ENCODE measurements around the gene HDAC9.

HDAC9 gene

DNA sequence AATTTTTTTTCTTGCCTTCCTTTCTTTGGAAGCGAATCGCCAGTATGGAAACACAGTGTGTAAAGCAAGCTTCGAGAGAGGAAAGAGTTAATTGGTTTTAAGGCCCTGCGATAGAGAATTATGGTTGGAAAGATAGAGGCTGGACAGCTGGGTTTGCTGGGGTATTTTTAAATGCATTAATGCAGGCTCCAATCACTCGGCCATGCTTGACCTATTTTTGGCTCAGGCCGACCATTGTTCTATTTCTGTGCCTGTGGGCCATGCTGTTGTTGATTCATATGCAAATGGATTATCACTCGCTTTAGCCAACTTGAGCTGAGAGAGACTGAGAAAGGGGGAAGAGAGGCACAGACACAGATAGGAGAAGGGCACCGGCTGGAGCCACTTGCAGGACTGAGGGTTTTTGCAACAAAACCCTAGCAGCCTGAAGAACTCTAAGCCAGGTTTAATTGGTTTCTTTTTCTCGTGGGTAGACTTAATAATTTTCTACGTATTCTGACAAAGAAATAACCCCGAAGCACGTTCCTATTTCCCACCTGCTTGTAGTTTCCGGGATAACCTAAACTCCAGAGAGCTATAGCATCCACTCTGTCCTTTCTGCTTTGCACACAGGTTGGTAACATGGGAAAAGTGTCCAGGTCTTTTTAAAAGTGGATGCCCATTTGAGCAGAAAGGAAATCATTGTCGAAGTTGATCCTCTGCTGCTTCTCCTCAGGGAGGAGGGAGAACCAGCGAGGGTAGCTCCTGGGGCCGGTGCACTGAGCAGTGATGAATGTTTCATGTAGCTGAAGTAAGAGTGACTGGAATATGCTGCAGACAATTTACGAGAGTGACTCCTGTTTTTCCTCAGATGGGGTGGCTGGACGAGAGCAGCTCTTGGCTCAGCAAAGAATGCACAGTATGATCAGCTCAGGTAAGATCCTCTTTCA lies at the start of gene HDAC9:
TSS of gene HDAC9 (plus strand) at position 338 of the 929 bp plus-strand sequence. CDS start at position 892, 554 bp downstream.
- peak within 1 kb of the TSS; percentile 32 for H3K4me3 ChIP-seq (ENCODE audit: low read depth, low read length)
- peak; percentile 31 for DNase-seq (ENCODE audit: low read depth)

DNA sequence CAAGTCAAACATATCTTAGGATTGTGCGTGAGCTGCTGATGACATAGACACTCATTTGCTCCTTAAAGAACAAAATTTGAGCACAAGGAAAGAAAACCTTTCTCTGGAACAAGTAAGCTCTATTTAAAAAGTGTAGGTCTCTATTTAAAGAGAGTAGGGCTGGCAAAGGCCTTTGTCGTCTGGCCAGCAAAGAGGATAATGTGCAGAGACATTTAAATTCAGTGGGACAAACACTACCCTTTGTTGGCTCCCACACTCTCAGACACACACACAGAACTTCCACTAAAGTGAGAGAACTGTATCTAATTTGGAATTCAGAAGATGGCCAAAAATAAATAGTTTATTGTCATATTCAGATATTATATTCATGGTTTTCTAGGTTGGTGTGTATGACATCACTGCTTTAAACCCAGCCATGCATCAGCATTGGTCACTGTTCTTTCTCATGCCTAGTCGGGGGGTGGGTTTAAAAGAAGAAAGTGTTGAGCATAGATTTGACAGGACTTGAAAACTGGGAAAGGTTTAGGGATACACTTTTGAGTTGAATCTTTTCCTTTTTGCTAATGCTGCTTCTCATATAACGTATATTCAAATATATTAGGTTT lies 49.5 kb upstream of the HDAC9 start:
- no peak for DNase-seq (ENCODE audit: low read depth)
- no peak overlapping the region for H3K4me3 ChIP-seq (ENCODE audit: low read depth, low read length)

- no peak for DNase-seq (ENCODE audit: low read depth)
Observed at GRCh38 chr7:18450019-18450418, 45.5 kb upstream of the HDAC9 start.

DNA sequence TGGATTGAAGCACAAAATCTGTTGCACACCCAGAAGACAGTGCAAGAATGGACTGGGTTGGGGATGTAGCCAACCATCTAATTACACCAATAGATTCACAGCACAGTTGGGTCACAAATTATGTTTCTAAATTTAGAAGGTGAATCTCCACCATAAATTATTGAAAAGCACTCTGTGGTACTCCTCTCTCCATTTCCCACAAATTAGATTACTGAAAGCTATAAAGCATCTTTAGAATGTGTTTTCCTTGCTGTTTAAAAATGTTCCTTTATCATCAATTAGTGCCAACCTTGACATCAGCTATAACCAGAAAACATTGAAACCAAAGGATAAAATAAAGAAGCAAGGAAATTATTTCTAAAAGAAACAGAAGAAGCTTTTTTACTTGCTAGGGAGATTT lies 39.9 kb upstream of the HDAC9 start:
- no peak overlapping the region for H3K4me3 ChIP-seq (ENCODE audit: low read depth, low read length)
- no peak for DNase-seq (ENCODE audit: low read depth)

More at GRCh38 chr7:18450019-18450418, 45.5 kb upstream of the HDAC9 start:
- no peak overlapping the region for H3K4me3 ChIP-seq (ENCODE audit: low read depth, low read length)

- no peak for DNase-seq (ENCODE audit: low read depth)
- no peak overlapping the region for H3K4me3 ChIP-seq (ENCODE audit: low read depth, low read length)
Observed at GRCh38 chr7:18457832-18458231, 37.7 kb upstream of the HDAC9 start.

GRCh38 chr7:18458830-18459229 lies 36.7 kb upstream of the HDAC9 start:
- no peak overlapping the region for H3K4me3 ChIP-seq (ENCODE audit: low read depth, low read length)
- DNase-seq (ENCODE audit: low read depth), result no peak

DNA sequence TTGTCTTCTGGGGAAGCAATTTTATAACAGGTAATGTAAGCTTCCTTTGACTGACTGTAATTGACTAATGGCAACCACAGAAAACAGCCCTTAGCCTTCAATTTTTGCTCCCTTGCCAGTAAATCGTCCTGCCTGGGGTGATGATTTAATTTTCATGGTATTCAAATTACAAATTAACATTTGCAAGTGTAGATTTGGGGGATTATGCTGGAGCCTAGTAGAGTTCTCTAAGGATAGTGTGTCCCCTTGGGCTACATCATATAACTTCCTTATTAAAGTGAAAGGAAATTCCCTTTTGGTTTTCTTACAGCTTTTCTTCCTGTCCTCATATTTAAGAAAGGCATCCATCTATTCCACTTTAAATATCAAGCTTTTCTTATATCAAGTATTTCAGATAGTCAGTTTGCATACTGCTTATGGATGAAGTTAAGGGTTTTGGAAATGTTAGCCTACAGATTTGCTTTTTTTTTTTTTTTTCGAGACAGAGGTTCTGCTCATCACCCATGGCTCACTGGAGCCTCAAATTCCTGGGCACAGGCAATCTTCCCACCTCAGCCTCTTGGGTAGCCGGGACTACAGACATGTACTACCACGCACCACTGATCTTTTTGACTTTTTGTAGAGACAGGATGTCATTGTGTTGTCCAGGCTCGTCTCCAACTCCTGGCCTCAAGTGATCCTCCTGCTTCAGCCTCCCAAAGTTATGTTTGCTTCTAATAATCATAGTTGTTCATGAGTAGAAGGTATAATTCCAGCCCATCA lies 35.9 kb upstream of the HDAC9 start:
- H3K4me3 ChIP-seq (ENCODE audit: low read depth, low read length), result no peak overlapping the region
- no peak for DNase-seq (ENCODE audit: low read depth)

DNA sequence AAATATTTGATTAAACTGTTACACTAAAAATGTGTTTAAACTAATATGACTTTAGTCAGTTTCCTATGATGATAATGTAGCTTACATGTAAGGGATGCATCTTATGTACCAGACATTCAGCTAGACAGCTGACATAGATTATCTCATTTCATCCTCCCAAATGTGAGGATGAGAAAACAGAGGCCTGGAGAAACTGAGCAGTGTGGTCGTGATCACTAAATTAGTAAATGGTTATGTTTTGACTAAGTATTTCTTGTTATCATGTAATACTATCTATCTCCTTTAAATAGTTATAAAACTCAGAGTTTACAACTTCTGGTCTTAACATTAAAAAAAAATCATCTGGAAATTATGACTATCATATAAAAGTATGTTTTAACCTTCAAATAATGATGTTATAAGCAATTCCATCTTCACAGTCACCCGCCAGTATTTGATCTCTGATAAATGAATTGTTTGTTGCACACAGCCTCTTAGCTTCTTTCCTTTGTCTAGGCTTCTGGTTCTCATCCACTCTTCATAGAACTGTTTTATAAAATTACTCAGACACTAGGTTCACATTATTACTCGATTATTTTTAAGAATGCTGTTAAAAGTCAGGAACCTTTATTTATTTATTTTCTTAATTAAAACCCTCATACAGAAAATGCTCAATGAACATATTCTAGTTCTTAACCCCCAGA lies 33.6 kb upstream of the HDAC9 start:
- DNase-seq (ENCODE audit: low read depth), result no peak

DNA sequence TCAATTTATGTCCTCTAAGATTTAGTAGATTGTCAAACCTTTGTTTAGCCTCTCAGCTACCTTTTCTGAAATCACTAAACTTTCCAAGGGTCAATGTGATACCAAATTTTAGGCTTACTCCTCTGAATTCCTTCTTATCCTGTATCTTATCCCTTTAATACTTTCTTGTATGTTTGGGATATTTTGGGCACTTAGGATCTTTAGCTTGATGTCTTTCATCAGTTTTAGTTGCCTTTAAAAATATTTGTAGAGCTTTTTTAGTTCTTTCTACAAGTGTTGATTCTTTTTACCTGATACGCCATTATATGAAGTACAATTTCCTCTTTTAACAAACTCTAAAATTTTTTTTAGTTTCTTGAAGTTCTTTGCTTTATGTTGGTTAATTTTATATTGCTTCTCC lies 30.7 kb upstream of the HDAC9 start:
- no peak for DNase-seq (ENCODE audit: low read depth)
- H3K4me3 ChIP-seq (ENCODE audit: low read depth, low read length), result no peak overlapping the region

More for the DNA sequence above, 33.6 kb upstream of the HDAC9 start:
- no peak overlapping the region for H3K4me3 ChIP-seq (ENCODE audit: low read depth, low read length)

- no peak for DNase-seq (ENCODE audit: low read depth)
- no peak overlapping the region for H3K4me3 ChIP-seq (ENCODE audit: low read depth, low read length)
Observed at GRCh38 chr7:18467011-18467410, 28.5 kb upstream of the HDAC9 start.

DNA sequence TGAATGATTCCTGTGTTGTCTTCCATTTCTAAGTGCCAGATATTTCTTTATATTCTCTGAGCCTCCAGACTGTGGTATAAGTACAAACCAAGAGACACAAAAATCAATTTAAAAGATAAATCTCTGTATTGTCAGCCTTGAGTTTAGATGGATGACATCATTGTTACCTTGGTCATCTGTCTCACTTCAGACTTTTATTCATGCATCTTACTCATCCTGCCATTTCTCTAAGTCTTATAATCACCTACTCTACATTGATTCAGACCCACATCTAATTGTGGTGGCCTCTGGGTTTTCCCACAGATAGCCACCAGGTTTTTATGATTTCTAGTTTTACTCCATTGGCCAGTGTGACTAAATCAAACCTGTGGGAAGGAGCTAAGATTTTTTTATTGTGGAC lies 26.8 kb upstream of the HDAC9 start:
- no peak overlapping the region for H3K4me3 ChIP-seq (ENCODE audit: low read depth, low read length)
- no peak for DNase-seq (ENCODE audit: low read depth)

- DNase-seq (ENCODE audit: low read depth), result no peak
- no peak overlapping the region for H3K4me3 ChIP-seq (ENCODE audit: low read depth, low read length)
Observed at GRCh38 chr7:18469316-18469715, 26.2 kb upstream of the HDAC9 start.

DNA sequence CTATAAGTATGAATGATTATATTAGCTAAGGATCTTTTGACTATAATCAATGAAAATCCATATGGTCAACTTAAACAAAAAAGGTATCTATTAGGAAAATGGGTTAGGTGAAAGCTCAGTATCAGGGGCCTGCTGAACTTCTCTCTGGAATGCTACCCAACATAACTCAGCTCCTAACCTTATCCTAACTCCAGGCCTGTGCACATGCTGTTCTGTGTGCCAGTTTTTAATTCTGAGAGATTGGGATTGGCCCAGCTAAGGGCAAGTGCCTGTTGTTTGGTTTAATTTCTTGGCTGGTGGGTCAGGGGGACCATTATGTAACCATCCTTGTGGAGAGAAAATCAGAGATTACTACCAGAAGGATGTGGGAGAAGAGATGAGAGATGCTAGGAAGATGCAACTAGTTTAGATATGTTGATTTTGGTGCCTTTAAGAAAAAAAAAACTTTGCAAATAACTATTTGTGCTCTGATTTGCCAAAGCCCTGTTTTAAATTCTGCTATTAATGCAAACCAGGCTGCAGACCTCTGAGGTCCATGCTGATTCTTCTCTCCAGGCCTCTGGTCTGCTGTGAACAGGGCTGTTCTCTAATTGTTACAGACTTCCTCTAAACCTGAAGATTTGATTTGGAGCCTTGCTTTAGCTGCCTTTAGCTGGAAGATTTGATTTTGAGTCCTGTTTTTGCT lies 23.9 kb upstream of the HDAC9 start:
- H3K4me3 ChIP-seq (ENCODE audit: low read depth, low read length), result no peak overlapping the region

GRCh38 chr7:18472161-18472483 lies 23.4 kb upstream of the HDAC9 start:
- DNase-seq (ENCODE audit: low read depth), result no peak
- no peak overlapping the region for H3K4me3 ChIP-seq (ENCODE audit: low read depth, low read length)

More for the DNA sequence above, 23.9 kb upstream of the HDAC9 start:
- no peak for DNase-seq (ENCODE audit: low read depth)

DNA sequence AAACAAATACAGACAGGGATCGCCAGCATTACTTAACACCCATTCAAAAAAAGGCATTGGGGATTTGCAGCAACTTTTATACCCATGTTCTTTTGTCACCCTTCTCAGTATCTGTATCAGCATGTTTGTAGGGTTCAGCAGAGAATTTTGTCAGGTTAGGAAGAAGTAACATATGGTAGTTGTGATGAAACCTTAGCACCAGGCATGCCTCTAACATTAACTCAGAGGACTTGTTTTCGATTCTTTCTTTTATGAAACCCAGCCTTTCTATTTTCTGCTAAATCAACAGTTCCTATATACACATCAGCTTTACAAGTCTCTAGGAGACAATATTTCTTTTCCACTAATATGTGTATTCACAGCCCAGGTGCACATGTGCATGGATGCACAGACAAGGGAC lies 22.4 kb upstream of the HDAC9 start:
- DNase-seq (ENCODE audit: low read depth), result no peak
- H3K4me3 ChIP-seq (ENCODE audit: low read depth, low read length), result no peak overlapping the region

DNA sequence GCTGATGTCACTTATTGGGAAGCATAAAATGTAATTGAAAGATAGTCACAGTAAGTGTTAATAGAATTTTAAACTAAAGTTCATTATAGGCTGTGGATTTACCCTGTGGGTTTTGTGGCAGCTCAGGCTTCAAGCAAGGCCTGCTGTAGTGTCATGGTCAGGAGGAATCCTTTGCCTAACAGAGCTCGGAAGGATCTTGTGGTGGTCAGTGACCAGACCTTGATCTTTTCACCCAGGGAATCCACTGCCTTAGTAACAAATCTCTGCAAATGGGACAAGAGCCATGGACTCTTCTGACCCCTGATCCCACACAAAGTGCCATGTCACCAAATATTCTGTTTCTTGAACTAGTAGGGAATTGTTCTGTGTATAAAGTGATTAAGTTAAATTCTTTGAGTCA lies 20.6 kb upstream of the HDAC9 start:
- H3K4me3 ChIP-seq (ENCODE audit: low read depth, low read length), result no peak overlapping the region
- no peak for DNase-seq (ENCODE audit: low read depth)

- DNase-seq (ENCODE audit: low read depth), result no peak
- no peak overlapping the region for H3K4me3 ChIP-seq (ENCODE audit: low read depth, low read length)
Observed at GRCh38 chr7:18475488-18475887, 20.1 kb upstream of the HDAC9 start.

- H3K4me3 ChIP-seq (ENCODE audit: low read depth, low read length), result no peak overlapping the region
- no peak for DNase-seq (ENCODE audit: low read depth)
Observed at GRCh38 chr7:18481776-18482175, 13.8 kb upstream of the HDAC9 start.

DNA sequence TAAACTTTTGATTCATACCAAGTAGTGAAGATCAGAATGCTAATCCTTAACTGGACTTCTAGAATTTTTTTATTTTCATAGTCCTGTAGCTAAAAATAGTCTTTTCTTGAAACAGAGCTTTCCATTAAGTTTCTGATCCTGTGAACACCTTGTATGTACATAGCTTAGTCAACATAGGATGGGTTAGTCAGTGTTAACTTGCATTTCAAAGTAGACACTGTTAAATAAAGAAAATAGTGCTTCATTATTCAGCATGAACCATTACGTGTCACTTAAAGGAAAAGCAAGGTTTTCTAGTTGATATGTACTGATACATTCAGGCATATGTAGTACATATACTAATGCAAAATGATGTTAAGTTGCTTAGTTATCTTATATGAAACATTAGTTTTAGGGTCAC lies 7.5 kb upstream of the HDAC9 start:
- H3K4me3 ChIP-seq (ENCODE audit: low read depth, low read length), result no peak overlapping the region
- no peak for DNase-seq (ENCODE audit: low read depth)

All from skeletal muscle cell (primary cell).